Fibroblast of lung (primary cell): ENCODE measurements around the gene GADD45G. TPM values are rescaled to one million over a fixed set of nuclear protein-coding genes. Genes with fewer than 3 reads are reported as not detected.
A peak's percentile ranks its signal among the peaks of the same experiment; 100 is the strongest.

Experiments
- DNase-seq, 2 donors: peaks; one replicate each; pipeline versions ENCODE4 v3.0.0 to v3.0.0-alpha.2; 2010; ENCODE audit warnings: low read depth in 2 of 2
- H2AFZ ChIP-seq: 2 replicates; pipeline ENCODE4 v1.5.1; 2012; ENCODE audit warnings: low read length, control low read depth, inconsistent platforms
- H3K27ac ChIP-seq: 2 replicates; pipeline ENCODE4 v1.5.1; 2011; ENCODE audit warnings: low read length, control low read depth; ENCODE audit not compliant: insufficient read depth
- H3K27me3 ChIP-seq: 2 replicates; pipeline ENCODE4 v1.5.1; 2011; ENCODE audit warnings: mild to moderate bottlenecking, low read length; ENCODE audit not compliant: control insufficient read depth, insufficient read depth
- H3K36me3 ChIP-seq: 2 replicates; pipeline ENCODE4 v1.5.1; 2011; ENCODE audit warnings: low read length; ENCODE audit not compliant: control insufficient read depth, insufficient read depth
- H3K4me1 ChIP-seq: 2 replicates; pipeline ENCODE4 v1.5.1; 2011; ENCODE audit warnings: low read length; ENCODE audit not compliant: control insufficient read depth, insufficient read depth; ENCODE audit errors: extremely low read depth
- H3K4me2 ChIP-seq: 2 replicates; pipeline ENCODE4 v1.5.1; 2011; ENCODE audit warnings: low read length, control low read depth; ENCODE audit not compliant: insufficient read depth; ENCODE audit errors: extremely low read depth
- H3K4me3 ChIP-seq, 4 experiments: fragments of 200-600 bp in 1 of 4; sonication (generic) in 1 of 4; replicated peaks in 1 of 4; 2 replicates each; pipeline ENCODE4 v1.5.1; 2011 to 2016; ENCODE audit warnings: low read length in 4 of 4, low read depth in 3 of 4, mild to moderate bottlenecking in 3 of 4, control low read depth in 2 of 4, inconsistent platforms in 1 of 4, mixed read lengths in 1 of 4; ENCODE audit not compliant: insufficient read depth in 1 of 4; ENCODE audit errors: control extremely low read depth in 1 of 4
- H3K79me2 ChIP-seq: 2 replicates; pipeline ENCODE4 v1.5.1; 2012; ENCODE audit warnings: mild to moderate bottlenecking, low read length, inconsistent platforms; ENCODE audit not compliant: control insufficient read depth, insufficient read depth
- H3K9ac ChIP-seq: 2 replicates; pipeline ENCODE4 v1.5.1; 2011; ENCODE audit warnings: mild to moderate bottlenecking, low read length, control low read depth; ENCODE audit not compliant: insufficient read depth
- H3K9me3 ChIP-seq: 2 replicates; pipeline ENCODE4 v1.5.1; 2012; ENCODE audit warnings: low read depth, low read length; ENCODE audit not compliant: control insufficient read depth, insufficient read depth
- H4K20me1 ChIP-seq: 2 replicates; pipeline ENCODE4 v1.5.1; 2011; ENCODE audit warnings: low read length; ENCODE audit not compliant: control insufficient read depth, insufficient read depth; ENCODE audit errors: extremely low read depth
- CTCF ChIP-seq, 2 donors: IDR thresholded peaks in 1 of 2; conservative IDR thresholded peaks in 1 of 2; 1 replicate in 1 of 2; 2 replicates in 1 of 2; pipeline ENCODE4 v1.5.1; 2011 to 2012; ENCODE audit warnings: low read length in 2 of 2, control low read depth in 1 of 2, inconsistent platforms in 1 of 2, low read depth in 1 of 2, mild to moderate bottlenecking in 1 of 2
- EZH2 ChIP-seq: IDR thresholded peaks from 2 replicates; pipeline ENCODE4 v1.5.1; 2012; ENCODE audit warnings: low read length, control low read depth, mild to moderate bottlenecking; ENCODE audit errors: missing control alignments
- polyA plus RNA-seq, 2 donors: library from polyadenylated mRNA; depleted of rRNA in 1 of 2; stranded (reverse) in 1 of 2; unstranded in 1 of 2; fragments of >200 nt; gene quantifications; 2 replicates each; pipeline ENCODE4 v1.2.1, GENCODE V29; 2011 to 2012; ENCODE audit warnings: missing spikeins in 1 of 2
- total RNA-seq: library from RNA; depleted of rRNA; stranded (reverse); fragments of >200 nt; gene quantifications from 2 replicates; pipeline ENCODE4 v1.2.1, GENCODE V29; 2014

GADD45G gene
- total and polyA plus RNA-seq, 2 donors (not counting 1 experiment from before 2014, with no cell fraction given), result 3.5 TPM; not detected in 1

GRCh38 chr9:89595646-89596045 is 9.2 kb upstream of the GADD45G start:
- H3K79me2 ChIP-seq, result no peaks in the 10 kb centered on the region
- no peaks in the 10 kb centered on the region for H3K27me3 ChIP-seq
- H2AFZ ChIP-seq, result no peak overlapping the region
- no peak overlapping the region for H3K9ac ChIP-seq
- H3K9me3 ChIP-seq, result no peaks in the 10 kb centered on the region
- H3K4me3 ChIP-seq, result no peak overlapping the region
- H3K4me1 ChIP-seq, result no peaks in the 10 kb centered on the region
- no peak overlapping the region for H3K27ac ChIP-seq
- DNase-seq, result no peak
- no peak for TF ChIP-seq CTCF (conservative IDR thresholded peaks at IDR 0.05 in 1 of 2, IDR thresholded peaks at IDR 0.05 in 1 of 2; ENCODE audit: low read depth in 1 of 2, low read length in 2 of 2)
- TF ChIP-seq EZH2, result no peak
- no peak overlapping the region for H3K4me2 ChIP-seq
- H4K20me1 ChIP-seq, result no peaks in the 10 kb centered on the region
- H3K36me3 ChIP-seq, result no peaks in the 10 kb centered on the region

DNA sequence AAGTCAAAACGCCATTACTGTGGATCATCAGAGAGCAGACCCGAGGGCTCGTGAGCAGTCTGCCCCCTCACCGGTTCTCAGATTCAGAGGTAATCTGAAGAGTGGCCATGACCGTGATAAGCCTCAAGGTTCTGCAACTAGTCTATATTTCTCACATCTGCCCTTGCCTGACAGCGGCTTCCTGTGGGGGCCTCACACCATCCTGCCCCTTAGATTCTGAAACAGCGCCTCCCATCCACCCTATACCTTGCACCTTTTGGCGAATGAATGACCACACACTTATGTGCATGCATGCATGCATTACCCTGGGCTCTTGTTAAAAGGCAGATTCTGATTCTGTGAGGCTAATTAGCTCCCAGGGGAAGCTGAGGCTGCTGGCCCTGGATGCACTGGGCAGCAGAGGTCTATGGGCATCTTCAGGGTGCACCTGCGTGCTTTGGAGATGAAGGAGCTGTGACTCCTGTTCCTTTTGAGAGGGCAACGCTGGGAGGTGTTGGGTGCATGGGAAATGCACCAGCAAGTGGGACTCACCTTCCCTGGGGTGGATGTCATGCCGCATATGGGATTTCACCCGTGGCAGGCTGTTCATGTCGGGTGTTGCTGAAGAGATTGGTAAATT is 7.8 kb upstream of the GADD45G start:
- TF ChIP-seq EZH2, result no peak
- no peaks in the 10 kb centered on the region for H3K27me3 ChIP-seq
- H3K4me2 ChIP-seq, result no peak overlapping the region
- no peaks in the 10 kb centered on the region for H3K79me2 ChIP-seq
- no peaks in the 10 kb centered on the region for H3K36me3 ChIP-seq
- H3K9ac ChIP-seq, result no peak overlapping the region
- H4K20me1 ChIP-seq, result no peaks in the 10 kb centered on the region
- no peak for DNase-seq
- H2AFZ ChIP-seq, result no peak overlapping the region
- no peak overlapping the region for H3K27ac ChIP-seq
- H3K9me3 ChIP-seq, result no peaks in the 10 kb centered on the region
- H3K4me3 ChIP-seq, result no peak overlapping the region
- no peaks in the 10 kb centered on the region for H3K4me1 ChIP-seq

GRCh38 chr9:89597711-89598362 is 7.0 kb upstream of the GADD45G start:
- TF ChIP-seq EZH2, result no peak
- TF ChIP-seq CTCF (conservative IDR thresholded peaks at IDR 0.05 in 1 of 2, IDR thresholded peaks at IDR 0.05 in 1 of 2; ENCODE audit: low read depth in 1 of 2, low read length in 2 of 2), result peak; percentile 82 to 88
- Histone ChIP-seq H3K27me3 (no peaks in the 10 kb centered on the region), H2AFZ (no peak overlapping the region), H4K20me1 (no peaks in the 10 kb centered on the region), H3K4me1 (no peaks in the 10 kb centered on the region), H3K9ac (no peak overlapping the region), H3K9me3 (no peaks in the 10 kb centered on the region), H3K36me3 (no peaks in the 10 kb centered on the region), H3K27ac (no peak overlapping the region), H3K79me2 (no peaks in the 10 kb centered on the region), H3K4me3 (no peak overlapping the region), H3K4me2 (no peak overlapping the region)
- DNase-seq, result peak; percentile 39 to 68
